ENCODE results near the gene HOTAIR.

HOTAIR gene

DNA sequence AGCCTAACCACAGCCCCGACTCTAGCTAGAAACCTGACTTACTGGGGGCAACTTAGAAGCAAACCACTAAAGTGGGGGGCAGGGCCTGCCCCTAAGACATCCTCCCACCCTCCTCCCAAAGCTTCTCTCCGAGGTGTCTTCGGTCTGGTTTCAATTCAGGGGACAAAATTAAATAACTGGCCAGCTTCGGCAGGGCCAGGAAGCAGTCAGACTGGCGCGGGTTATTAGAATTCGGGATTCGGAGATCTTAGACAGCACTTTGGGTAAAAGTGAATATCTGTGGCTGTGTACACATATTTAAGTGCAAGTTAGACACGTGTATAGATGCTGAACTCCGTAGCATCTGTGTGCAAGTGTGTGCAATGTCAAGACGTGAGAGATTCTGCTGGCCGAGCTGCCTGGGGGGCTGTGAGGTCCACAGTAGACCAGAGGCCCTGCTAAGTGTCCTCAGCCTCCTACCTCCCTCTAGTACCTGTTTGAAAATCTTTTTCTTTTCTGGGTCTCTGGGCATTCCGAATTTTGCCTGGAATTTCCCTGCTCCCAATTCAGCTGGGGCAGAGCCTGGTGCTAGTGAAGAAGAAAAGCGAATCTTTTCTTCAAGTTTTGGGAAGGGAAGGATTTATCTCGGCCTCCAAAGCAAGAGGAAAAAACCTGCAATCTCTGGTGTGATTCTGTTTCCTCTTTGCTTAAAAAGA lies 6.2 kb upstream of the HOTAIR start:
- H3K9me3 ChIP-seq (ENCODE audit: control insufficient read depth, insufficient read depth, low read length), result no peaks in the 10 kb centered on the region
- H3K9ac ChIP-seq (ENCODE audit: low read depth, low read length), result no peak overlapping the region
- no peaks in the 10 kb centered on the region for H3K36me3 ChIP-seq (ENCODE audit: insufficient read depth, low read length)
- H3K4me1 ChIP-seq (ENCODE audit: insufficient read depth, low read length), result no peaks in the 10 kb centered on the region

GRCh38 chr12:53980104-53980801 lies 5.5 kb upstream of the HOTAIR start:
- no peaks in the 10 kb centered on the region for H3K36me3 ChIP-seq (ENCODE audit: insufficient read depth, low read length)
- no peaks in the 10 kb centered on the region for H3K9me3 ChIP-seq (ENCODE audit: control insufficient read depth, insufficient read depth, low read length)
- no peaks in the 10 kb centered on the region for H3K4me1 ChIP-seq (ENCODE audit: insufficient read depth, low read length)
- H3K9ac ChIP-seq (ENCODE audit: low read depth, low read length), result no peak overlapping the region

DNA sequence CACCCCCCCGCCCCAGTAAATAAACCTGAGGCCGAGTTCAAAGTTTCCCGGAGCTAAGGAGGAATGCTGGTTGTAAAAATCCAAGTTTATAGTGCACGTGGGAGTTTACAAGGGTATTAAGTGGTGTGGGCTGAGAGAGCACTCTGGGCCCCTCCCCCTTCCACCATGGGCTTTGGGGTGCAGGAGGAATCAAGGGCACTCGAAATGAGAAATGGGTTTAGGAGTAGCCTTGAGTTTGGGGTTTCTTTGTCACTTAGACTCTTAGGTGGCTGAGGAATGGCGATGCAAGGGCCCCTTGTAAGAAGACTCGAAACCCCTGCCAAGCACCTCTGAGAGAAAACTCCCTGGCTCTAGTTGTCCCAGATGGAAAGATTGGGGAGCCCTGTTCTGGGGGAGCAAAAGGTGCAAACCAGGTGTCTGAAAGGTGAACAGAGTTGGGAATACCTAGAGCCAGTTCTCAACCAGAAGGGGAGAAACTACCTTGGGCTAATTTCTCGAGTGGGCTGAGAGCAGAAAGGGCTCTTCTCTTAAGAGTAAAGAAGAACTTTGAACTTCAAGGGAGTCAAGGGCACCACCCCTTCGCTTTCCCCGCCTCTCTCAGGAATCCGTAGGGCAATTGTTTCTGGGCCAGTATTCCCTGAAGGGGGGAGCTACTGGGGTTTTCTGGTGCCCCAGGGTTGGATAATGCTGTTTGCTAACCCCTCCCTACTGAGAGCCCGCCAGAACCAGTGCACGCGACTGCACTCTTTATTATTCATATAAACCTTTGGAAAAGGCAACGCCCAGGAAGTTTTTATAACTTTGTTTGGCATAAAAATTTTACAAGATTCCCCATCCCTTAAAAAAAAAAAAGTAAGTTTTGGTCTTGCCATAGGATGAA lies 4.0 kb upstream of the HOTAIR start:
- no peaks in the 10 kb centered on the region for H3K36me3 ChIP-seq (ENCODE audit: insufficient read depth, low read length)
- no peaks in the 10 kb centered on the region for H3K4me1 ChIP-seq (ENCODE audit: insufficient read depth, low read length)
- no peaks in the 10 kb centered on the region for H3K9me3 ChIP-seq (ENCODE audit: control insufficient read depth, insufficient read depth, low read length)
- no peak overlapping the region for H3K9ac ChIP-seq (ENCODE audit: low read depth, low read length)

DNA sequence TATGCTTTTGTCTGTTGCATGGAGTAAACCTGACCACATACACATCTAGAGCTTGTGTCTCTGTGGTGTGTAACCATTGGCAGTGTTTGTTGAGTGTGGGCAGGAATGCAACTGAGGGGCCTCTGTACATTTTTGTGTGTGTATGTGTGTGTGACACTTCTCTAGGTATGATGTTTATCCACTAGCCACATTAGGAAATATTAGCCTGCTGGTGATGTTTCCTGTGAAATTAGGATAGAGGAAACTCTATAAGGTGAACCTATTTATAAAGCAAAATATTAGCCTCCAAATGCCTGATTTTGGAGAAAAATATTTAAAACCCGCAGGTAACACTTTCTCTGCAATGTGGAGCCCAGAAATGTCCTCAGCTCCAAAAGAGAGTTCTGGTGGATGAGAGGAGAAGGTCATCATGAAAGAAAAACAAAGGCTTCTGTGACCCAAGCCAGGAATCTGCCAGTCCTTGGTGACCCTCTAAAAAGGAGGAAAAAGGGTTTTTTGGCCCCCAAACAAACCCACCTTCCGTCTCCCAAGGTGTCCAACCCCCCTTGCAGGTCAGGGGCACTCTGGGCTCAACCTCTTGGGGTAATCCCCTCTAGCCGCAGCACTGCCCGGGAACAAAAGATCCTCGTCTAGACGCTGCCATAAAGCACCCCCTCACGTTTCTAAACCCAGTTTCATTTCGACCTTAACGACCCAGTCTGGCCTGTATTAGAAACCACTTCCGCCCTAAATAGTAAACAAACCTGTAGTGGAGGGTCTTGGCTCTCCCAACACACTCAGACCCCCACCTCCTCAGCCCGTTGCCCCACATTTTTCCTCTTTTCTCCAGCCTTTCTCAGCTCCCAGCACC lies 3.1 kb upstream of the HOTAIR start:
- Histone ChIP-seq H3K9me3 (ENCODE audit: control insufficient read depth, insufficient read depth, low read length) (no peaks in the 10 kb centered on the region), H3K4me1 (ENCODE audit: insufficient read depth, low read length) (no peaks in the 10 kb centered on the region), H3K9ac (ENCODE audit: low read depth, low read length) (no peak overlapping the region), H3K36me3 (ENCODE audit: insufficient read depth, low read length) (no peaks in the 10 kb centered on the region)

- Histone ChIP-seq H3K36me3 (ENCODE audit: insufficient read depth, low read length) (no peaks in the 10 kb centered on the region), H3K4me1 (ENCODE audit: insufficient read depth, low read length) (no peaks in the 10 kb centered on the region), H3K9ac (ENCODE audit: low read depth, low read length) (no peak overlapping the region), H3K9me3 (ENCODE audit: control insufficient read depth, insufficient read depth, low read length) (no peaks in the 10 kb centered on the region)
These were observed 2.3 kb upstream of the HOTAIR start for GRCh38 chr12:53976823-53977595.

DNA sequence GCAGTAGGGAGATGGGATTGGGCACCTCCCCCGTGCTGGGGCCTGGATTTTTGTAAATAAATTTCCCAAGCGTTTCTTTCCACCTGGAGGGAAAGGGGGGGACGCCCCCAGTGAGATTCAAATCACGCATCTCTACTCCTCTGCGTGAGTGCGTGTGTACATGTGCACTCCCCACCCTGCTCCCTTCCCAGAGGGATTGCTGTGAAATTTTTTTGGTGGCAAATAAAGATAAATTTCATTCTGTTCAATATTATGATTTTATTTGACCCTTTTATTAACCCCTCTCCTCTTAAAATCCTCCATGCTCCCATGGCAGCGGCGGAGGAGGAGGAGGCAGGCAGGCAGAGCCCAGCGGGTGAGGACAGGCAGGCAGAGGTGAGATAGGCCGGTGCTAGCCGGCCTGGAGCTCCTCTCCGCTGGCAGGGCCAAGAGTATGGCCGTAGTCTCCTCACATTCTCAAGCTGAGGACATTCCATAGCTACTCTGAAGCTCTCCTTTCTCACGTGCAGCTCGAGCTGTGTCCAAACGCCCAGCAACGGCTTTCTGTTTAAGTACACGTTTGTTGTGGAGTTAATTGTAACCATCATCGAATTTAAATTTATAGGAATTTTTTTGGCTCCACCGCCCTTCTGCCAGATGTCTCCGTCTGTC lies 1.5 kb upstream of the HOTAIR start:
- Histone ChIP-seq H3K36me3 (ENCODE audit: insufficient read depth, low read length) (no peaks in the 10 kb centered on the region), H3K9me3 (ENCODE audit: control insufficient read depth, insufficient read depth, low read length) (no peaks in the 10 kb centered on the region), H3K9ac (ENCODE audit: low read depth, low read length) (no peak overlapping the region), H3K4me1 (ENCODE audit: insufficient read depth, low read length) (no peaks in the 10 kb centered on the region)

- Histone ChIP-seq H3K9me3 (ENCODE audit: control insufficient read depth, insufficient read depth, low read length) (no peaks in the 10 kb centered on the region), H3K4me1 (ENCODE audit: insufficient read depth, low read length) (no peaks in the 10 kb centered on the region), H3K36me3 (ENCODE audit: insufficient read depth, low read length) (no peaks in the 10 kb centered on the region), H3K9ac (ENCODE audit: low read depth, low read length) (no peak overlapping the region)
These were observed 862 bp upstream of the HOTAIR start for GRCh38 chr12:53975479-53976152.

GRCh38 chr12:53975064-53975471 lies 314 bp upstream of the HOTAIR start:
- Histone ChIP-seq H3K9ac (ENCODE audit: low read depth, low read length) (no peak overlapping the region), H3K36me3 (ENCODE audit: insufficient read depth, low read length) (no peaks in the 10 kb centered on the region), H3K9me3 (ENCODE audit: control insufficient read depth, insufficient read depth, low read length) (no peaks in the 10 kb centered on the region), H3K4me1 (ENCODE audit: insufficient read depth, low read length) (no peaks in the 10 kb centered on the region)

DNA sequence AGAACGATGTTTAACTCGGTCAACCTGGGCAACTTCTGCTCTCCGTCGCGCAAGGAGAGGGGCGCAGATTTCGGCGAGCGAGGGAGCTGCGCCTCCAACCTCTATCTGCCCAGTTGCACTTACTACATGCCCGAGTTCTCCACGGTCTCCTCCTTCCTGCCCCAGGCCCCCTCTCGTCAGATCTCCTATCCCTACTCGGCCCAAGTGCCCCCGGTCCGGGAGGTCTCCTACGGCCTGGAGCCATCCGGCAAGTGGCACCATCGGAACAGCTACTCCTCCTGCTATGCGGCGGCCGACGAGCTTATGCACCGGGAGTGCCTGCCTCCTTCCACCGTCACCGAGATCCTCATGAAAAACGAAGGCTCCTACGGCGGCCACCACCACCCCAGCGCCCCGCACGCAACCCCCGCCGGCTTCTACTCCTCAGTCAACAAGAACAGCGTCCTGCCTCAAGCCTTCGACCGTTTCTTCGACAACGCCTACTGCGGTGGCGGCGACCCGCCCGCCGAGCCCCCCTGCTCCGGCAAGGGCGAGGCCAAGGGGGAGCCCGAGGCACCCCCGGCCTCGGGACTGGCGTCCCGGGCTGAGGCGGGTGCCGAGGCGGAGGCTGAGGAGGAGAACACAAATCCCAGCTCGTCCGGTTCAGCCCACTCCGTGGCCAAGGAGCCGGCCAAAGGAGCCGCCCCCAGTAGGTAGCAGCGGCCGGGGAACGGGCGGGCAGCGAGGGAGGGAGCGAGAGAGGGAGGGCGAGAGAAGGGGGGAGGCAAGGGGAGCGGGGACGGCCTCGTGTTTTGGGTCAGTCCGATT lies 1.3 kb downstream of the HOTAIR start:
- Histone ChIP-seq H3K9ac (ENCODE audit: low read depth, low read length) (peak overlapping the region; percentile 38; the same call in 1 of the 2 replicates), H3K4me1 (ENCODE audit: insufficient read depth, low read length) (no peaks in the 10 kb centered on the region), H3K36me3 (ENCODE audit: insufficient read depth, low read length) (no peaks in the 10 kb centered on the region), H3K9me3 (ENCODE audit: control insufficient read depth, insufficient read depth, low read length) (no peaks in the 10 kb centered on the region)

DNA sequence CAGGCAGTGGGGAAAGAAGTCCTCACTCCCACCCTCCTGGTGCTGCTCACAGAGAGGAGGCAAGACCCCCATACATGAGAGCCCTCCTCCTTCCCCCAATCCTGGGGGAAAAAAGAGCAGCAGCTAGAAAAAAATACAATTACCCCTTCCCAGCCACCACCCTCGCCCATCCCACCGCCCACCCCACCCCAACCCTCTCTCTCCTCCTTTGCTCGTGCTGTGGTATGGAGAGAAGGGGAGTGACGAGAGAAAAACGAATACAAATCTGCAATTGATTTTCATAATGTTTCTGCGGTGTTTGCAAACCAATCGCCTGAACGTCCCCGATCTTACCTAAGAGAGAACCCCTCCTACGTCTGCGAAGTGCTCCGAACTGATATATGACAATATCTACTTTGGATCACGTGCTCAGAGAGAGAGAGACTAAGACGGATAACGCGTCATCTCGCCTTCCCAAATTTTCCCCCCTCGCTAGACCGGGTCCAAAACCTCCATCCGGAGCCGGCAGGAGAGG lies 2.0 kb downstream of the HOTAIR start, which contains the start of gene HOXC11:
Gene HOXC11, plus strand, starts transcription at position 405 of the 514 bp plus-strand sequence. CDS start 116 bp downstream, outside the sequence.
- Histone ChIP-seq H3K9ac (ENCODE audit: low read depth, low read length) (peak within 1 kb of the TSS; percentile 38; the same call in 1 of the 2 replicates), H3K9me3 (ENCODE audit: control insufficient read depth, insufficient read depth, low read length) (no peaks in the 10 kb centered on the region), H3K4me1 (ENCODE audit: insufficient read depth, low read length) (no peaks in the 10 kb centered on the region), H3K36me3 (ENCODE audit: insufficient read depth, low read length) (no peaks in the 10 kb centered on the region)

GRCh38 chr12:53972152-53972702 lies 2.5 kb downstream of the HOTAIR start:
- Histone ChIP-seq H3K4me1 (ENCODE audit: insufficient read depth, low read length) (no peaks in the 10 kb centered on the region), H3K9ac (ENCODE audit: low read depth, low read length) (no peak overlapping the region), H3K9me3 (ENCODE audit: control insufficient read depth, insufficient read depth, low read length) (no peaks in the 10 kb centered on the region), H3K36me3 (ENCODE audit: insufficient read depth, low read length) (no peaks in the 10 kb centered on the region)

Data from ES-I3 (cell line).